ENCODE results near the gene SYNPO2. TPM values are rescaled to one million over a fixed set of nuclear protein-coding genes. Genes with fewer than 3 reads are reported as not detected.
"Not testable (repeated sequence)": the region's sequence is repeated elsewhere in the genome, so short reads cannot be mapped to it uniquely, and the experiment has no call there.

SYNPO2 gene
- total RNA-seq, 2 experiments from 2014 or later = 1.2 to 1.4 TPM

DNA sequence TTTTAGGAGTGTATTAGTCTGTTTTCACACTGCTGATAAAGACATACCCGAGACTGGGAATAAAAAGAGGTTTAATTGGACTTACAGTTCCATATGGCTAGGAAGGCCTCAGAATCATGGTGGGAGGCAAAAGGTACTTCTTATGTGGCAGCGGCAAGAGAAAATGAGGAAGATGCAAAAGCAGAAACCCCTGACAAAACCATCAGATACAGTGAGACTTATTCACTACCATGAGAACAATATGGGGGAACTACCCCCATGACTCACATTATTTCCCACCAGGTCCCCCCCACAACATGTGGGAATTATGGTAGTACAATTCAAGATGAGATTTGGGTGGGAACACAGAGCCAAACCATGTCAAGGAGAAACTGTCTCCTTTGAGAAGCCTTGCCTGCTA, 121.6 kb downstream of the SYNPO2 start:
- POLR2A ChIA-PET, H3K4me3 Mint-ChIP-seq, H3K27ac Mint-ChIP-seq: not testable (repeated sequence)

DNA sequence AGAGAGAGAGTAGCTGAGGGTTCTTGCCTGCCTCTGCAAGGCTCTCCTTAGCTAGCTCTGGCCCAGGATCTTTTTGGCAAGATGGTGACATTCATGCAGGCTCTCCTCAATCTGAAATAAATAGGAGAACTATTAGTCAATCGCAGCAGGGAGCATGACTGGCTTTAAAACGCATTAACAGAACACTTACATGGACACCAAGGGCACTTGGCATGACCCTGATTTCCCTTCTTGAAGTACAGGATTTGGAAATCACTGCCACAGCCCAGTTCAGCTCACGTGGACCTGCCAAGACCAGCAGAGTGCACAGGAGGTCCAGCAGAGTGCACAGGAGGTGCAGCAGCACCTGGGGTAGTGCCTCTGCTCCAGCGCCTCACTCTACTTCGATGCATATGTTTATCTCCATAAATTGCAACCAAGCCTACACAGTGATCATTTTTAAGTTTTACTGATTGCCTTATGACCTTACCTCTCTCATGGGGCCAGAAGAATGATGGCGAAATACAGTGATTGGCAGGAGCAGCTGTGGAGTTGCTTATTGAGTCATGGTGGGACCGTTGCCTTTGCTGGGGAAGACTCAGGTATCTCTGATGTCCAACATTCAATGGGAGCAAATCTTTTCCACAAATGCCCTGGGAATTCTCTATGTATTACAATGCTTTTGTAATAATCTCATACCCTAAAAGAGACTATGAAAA, 122.4 kb downstream of the SYNPO2 start:
- no peak for DNase-seq
- Mint-ChIP-seq H3K9me3 (no peaks in the 10 kb centered on the region), H3K27ac (no peak overlapping the region), H3K27me3 (peaks cover 4% of the 10 kb centered on the region), H3K4me3 (no peak overlapping the region), H3K36me3 (ENCODE audit: low read depth) (no peaks in the 10 kb centered on the region), H3K4me1 (no peaks in the 10 kb centered on the region)
- POLR2A ChIA-PET = no interaction called here
- CTCF ChIA-PET = no interaction called here

More for the DNA sequence above, 121.6 kb downstream of the SYNPO2 start:
- H3K9me3 Mint-ChIP-seq; H3K4me1 Mint-ChIP-seq; H3K27me3 Mint-ChIP-seq; DNase-seq; H3K36me3 Mint-ChIP-seq (ENCODE audit: low read depth); CTCF ChIA-PET: not testable (repeated sequence)

DNA sequence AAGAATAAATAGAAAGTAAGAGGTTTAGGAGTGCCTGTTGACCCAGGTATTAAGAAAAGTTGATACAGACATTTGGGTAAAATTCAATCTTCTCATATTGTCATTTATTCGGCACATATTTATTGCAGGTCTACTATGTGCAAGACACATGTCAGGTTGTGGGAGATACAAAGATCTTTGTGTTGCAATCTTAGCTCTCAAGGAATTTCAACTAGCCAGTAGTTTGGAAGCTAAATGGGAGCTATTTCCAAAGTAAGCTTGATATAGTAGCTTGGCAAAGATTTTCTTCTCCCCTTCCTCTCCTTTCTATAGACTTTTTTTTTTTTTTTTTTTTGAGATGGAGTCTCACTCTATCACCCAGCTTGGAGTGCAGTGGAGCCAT, 122.9 kb downstream of the SYNPO2 start:
- peaks cover 6% of the 10 kb centered on the region for H3K27me3 Mint-ChIP-seq
- H3K4me1 Mint-ChIP-seq = no peaks in the 10 kb centered on the region
- no peak for DNase-seq
- no peaks in the 10 kb centered on the region for H3K36me3 Mint-ChIP-seq (ENCODE audit: low read depth)
- H3K4me3 Mint-ChIP-seq = no peak overlapping the region
- CTCF ChIA-PET = no interaction called here
- H3K9me3 Mint-ChIP-seq = no peaks in the 10 kb centered on the region
- POLR2A ChIA-PET = no interaction called here
- H3K27ac Mint-ChIP-seq = no peak overlapping the region

DNA sequence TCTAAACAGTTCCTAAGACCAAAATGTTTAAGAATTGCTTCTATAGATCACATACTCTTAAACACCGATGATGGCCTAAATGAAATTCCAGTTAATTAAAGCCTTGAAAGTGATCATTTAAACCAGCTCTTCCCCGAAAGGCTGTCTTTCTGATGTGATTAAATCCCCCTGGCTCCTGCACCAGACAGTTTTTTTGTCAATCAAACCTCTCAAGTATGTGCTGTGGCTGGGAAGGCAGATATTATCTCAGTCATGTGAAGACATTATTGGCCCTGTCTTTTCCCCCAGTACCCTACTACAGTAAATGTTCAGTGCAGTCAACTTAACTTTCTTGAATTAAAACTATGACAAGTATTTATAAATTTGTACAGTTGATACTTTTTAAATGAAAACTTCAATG, 126.0 kb downstream of the SYNPO2 start:
- Mint-ChIP-seq H3K4me1 (no peaks in the 10 kb centered on the region), H3K27me3 (peaks cover 21% of the 10 kb centered on the region), H3K4me3 (no peak overlapping the region), H3K9me3 (no peaks in the 10 kb centered on the region), H3K36me3 (ENCODE audit: low read depth) (no peaks in the 10 kb centered on the region), H3K27ac (no peak overlapping the region)
- ChIA-PET CTCF (no interaction called here), POLR2A (no interaction called here)
- no peak for DNase-seq

DNA sequence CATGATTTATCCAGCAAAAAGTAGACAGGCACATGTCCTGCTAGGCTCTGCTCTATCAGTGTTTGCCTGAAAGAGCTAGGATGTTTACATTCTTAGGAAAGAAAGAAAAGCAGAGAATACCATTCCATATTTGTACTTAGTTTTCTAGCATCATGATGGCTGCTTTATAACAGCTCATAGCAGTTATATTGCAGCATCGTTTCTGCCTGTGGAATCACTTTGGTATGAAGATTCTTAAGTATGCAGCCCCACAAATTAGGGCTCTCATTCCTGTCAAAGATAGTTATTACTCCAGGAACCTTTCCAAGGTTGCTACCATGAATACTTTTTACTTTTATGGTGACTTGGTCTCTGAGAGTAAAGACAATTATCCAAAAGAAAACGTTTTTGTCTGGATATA, 128.0 kb downstream of the SYNPO2 start:
- no peaks in the 10 kb centered on the region for H3K9me3 Mint-ChIP-seq
- no peak overlapping the region for H3K27ac Mint-ChIP-seq
- peaks cover 21% of the 10 kb centered on the region for H3K27me3 Mint-ChIP-seq
- no peaks in the 10 kb centered on the region for H3K36me3 Mint-ChIP-seq (ENCODE audit: low read depth)
- H3K4me3 Mint-ChIP-seq = no peak overlapping the region
- ChIA-PET CTCF (no interaction called here), POLR2A (no interaction called here)
- no peak for DNase-seq
- H3K4me1 Mint-ChIP-seq = no peaks in the 10 kb centered on the region

DNA sequence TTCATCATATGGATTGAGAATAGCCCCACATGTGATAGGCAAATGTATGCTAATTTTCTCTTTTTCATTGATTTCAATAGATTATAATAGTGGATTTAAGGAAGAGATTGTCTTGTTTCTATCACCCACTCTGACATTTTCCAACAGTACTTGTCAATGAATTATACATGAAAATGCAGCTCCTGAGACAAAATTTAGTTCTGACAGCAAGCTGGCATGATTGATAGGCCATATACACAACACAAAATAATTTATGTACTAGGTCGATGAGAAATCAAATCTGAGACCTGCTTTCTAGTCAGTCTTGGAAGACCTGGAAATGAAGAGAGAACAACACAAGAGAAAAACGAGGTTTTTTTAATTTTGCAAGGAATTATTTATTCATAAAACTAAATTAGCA, 129.0 kb downstream of the SYNPO2 start:
- POLR2A ChIA-PET = no interaction called here

DNA sequence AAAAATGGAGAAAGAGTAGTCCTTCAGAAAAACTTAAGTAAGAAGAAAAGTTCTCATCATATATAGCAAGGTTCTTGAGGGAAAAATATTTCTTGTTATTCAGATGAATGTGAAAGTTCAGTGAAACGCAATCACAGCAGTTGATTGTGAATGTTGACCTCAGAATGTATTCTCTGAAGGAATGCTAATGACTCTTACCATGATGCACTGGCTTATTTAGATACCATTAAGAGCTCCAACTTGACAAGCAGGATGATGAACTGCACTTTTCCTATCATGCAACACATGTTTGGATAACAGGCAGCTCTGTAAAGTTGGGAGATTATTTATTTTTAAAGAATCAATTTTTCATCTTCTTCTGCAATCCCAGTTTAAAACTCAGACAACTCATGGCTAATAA, 131.5 kb downstream of the SYNPO2 start:
- no peaks in the 10 kb centered on the region for H3K4me1 Mint-ChIP-seq
- no peak overlapping the region for H3K27ac Mint-ChIP-seq
- no peaks in the 10 kb centered on the region for H3K36me3 Mint-ChIP-seq (ENCODE audit: low read depth)
- no peaks in the 10 kb centered on the region for H3K9me3 Mint-ChIP-seq
- DNase-seq = no peak
- POLR2A ChIA-PET = no interaction called here
- CTCF ChIA-PET = no interaction called here
- peaks cover 17% of the 10 kb centered on the region for H3K27me3 Mint-ChIP-seq
- no peak overlapping the region for H3K4me3 Mint-ChIP-seq

More for the DNA sequence above, 129.0 kb downstream of the SYNPO2 start:
- peaks cover 21% of the 10 kb centered on the region for H3K27me3 Mint-ChIP-seq
- no peaks in the 10 kb centered on the region for H3K36me3 Mint-ChIP-seq (ENCODE audit: low read depth)
- H3K4me1 Mint-ChIP-seq = no peaks in the 10 kb centered on the region
- CTCF ChIA-PET = no interaction called here
- DNase-seq = no peak
- H3K9me3 Mint-ChIP-seq = no peaks in the 10 kb centered on the region
- H3K27ac Mint-ChIP-seq = no peak overlapping the region
- H3K4me3 Mint-ChIP-seq = no peak overlapping the region

DNA sequence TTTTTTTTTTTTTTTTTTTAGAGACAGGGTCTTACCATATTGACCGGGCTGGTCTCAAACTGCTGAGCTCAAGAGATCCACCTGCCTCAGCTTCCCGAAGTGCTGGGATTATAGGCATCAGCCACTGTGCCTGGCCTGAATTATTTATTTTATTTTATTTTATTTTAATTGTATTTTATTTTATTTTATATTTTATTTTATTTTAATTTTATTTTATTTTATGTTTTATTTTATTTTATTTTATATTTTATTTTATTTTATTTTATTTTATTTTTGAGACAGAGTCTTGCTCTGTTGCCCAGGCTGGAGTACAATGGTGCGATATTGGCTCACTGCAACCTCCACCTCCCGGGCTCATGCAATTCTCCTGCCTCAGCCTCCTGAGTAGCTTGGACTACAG, 133.9 kb downstream of the SYNPO2 start:
- H3K4me3 Mint-ChIP-seq; POLR2A ChIA-PET; DNase-seq; H3K27ac Mint-ChIP-seq; H3K36me3 Mint-ChIP-seq (ENCODE audit: low read depth); H3K4me1 Mint-ChIP-seq; H3K9me3 Mint-ChIP-seq: not testable (repeated sequence)
- CTCF ChIA-PET = interaction anchor here (1.0 kb wide), 1 partner anchor 34 kb away, joined by 3 read pairs; no protein-coding TSS in a partner anchor
- H3K27me3 Mint-ChIP-seq = peaks cover 11% of the 10 kb centered on the region

DNA sequence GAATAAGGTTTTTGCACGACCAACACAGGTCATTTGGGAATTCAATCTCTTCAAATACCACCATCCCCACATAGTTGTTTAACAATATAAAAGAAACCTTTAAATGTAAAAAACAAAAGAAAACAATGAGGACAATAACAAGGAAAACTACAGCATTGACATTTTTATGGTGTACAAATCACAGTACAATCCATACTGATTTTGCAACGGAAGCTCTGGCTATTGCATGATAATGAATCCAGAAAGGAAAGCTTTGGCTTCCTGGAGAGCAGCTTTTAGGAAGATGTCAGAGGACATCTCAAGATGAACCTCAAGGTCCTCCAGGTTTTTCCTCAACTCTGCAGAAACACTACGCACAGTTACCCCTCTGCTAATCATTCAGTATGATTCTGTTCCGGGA, 135.4 kb downstream of the SYNPO2 start:
- no peaks in the 10 kb centered on the region for H3K9me3 Mint-ChIP-seq
- H3K4me1 Mint-ChIP-seq = no peaks in the 10 kb centered on the region
- CTCF ChIA-PET = no interaction called here
- POLR2A ChIA-PET = no interaction called here
- H3K4me3 Mint-ChIP-seq = no peak overlapping the region
- no peaks in the 10 kb centered on the region for H3K36me3 Mint-ChIP-seq (ENCODE audit: low read depth)
- DNase-seq = no peak
- no peak overlapping the region for H3K27ac Mint-ChIP-seq
- H3K27me3 Mint-ChIP-seq = peaks cover 1% of the 10 kb centered on the region

DNA sequence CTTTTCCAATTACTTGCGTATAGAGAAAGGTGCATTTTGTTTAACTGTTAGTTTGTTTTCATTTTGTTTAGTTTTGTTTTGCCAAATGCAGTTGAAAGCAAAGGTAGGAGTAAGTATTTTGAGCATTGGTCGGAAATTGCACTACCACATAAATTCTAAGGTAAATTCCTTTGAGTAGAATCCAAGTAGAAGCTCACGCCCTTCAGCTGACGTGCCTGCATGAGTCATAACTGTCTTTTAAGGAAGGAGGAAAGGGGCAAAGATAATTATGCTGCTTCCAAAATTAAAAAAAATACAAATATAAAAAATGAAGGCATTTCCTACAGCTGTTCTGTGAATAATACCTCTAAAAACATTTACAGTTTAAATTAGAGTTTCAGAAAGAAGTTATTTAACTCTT, 136.8 kb downstream of the SYNPO2 start:
- POLR2A ChIA-PET = no interaction called here
- Mint-ChIP-seq H3K27ac (no peak overlapping the region), H3K36me3 (ENCODE audit: low read depth) (no peaks in the 10 kb centered on the region), H3K4me3 (no peak overlapping the region), H3K9me3 (no peaks in the 10 kb centered on the region), H3K27me3 (no peaks in the 10 kb centered on the region), H3K4me1 (no peaks in the 10 kb centered on the region)
- no peak for DNase-seq
- CTCF ChIA-PET = no interaction called here

DNA sequence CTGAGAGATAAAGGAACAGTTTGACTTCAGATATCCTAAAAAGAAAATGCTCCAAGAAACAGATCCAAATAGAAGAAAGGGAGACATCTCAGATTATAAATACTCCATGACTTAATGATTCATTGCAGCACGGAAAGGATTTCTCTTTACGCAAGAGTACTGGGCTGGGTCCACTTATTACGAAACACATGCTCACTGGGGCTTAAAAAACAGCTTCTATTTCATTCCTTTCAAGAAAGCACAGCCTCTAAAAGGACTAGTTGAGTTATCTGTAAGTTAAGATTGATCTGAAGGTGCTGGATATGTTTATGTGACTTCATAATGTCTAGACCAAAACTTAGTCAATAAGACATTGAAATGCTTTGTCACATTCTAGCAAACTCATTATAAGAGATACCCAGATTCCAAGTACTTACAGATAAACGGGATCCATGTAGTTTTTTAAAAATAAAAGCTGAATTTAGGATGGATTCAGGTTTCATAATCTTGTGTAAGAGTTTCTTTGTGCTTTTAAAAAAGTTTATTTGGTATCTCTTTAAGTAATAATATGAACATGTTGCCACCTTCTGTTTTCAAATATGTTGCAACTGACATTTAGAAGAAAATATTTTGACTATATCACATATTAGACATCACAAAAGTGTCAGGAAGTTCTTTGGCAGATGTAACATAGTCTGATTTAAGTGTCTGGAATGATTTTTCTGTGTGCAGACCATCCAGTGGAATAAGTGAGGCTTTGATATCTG, 137.4 kb downstream of the SYNPO2 start:
- no peak for DNase-seq
- Mint-ChIP-seq H3K4me1 (no peaks in the 10 kb centered on the region), H3K27ac (no peak overlapping the region), H3K4me3 (no peak overlapping the region), H3K36me3 (ENCODE audit: low read depth) (no peaks in the 10 kb centered on the region), H3K27me3 (no peaks in the 10 kb centered on the region), H3K9me3 (no peaks in the 10 kb centered on the region)
- CTCF ChIA-PET = no interaction called here
- POLR2A ChIA-PET = no interaction called here

DNA sequence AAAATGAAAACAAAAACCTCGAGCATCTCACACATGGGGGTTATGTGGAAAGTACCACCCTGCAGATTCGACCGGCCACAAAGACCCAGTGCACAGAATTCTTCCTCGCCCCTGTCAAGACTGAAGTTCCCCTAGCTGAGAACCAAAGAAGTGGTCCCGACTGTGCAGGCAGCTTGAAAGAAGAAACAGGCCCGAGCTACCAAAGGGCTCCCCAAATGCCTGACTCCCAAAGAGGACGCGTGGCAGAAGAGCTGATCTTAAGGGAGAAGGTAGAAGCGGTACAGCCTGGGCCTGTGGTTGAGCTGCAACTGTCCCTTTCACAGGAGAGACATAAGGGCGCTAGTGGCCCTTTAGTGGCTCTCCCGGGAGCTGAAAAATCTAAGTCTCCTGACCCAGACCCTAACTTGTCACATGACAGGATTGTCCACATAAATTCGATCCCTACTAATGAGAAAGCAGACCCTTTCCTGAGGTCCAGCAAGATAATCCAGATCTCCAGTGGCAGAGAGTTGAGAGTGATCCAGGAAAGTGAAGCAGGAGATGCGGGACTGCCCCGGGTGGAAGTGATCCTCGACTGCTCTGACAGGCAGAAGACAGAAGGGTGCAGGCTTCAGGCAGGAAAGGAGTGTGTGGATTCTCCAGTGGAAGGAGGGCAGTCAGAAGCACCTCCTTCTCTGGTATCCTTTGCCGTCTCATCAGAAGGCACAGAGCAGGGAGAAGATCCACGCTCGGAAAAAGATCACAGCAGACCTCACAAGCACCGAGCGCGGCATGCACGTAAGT, 138.2 kb downstream of the SYNPO2 start:
- Mint-ChIP-seq H3K27me3 (no peaks in the 10 kb centered on the region), H3K27ac (no peak overlapping the region), H3K36me3 (ENCODE audit: low read depth) (no peaks in the 10 kb centered on the region), H3K4me3 (no peak overlapping the region), H3K9me3 (no peaks in the 10 kb centered on the region), H3K4me1 (no peaks in the 10 kb centered on the region)
- no peak for DNase-seq
- CTCF ChIA-PET = no interaction called here
- POLR2A ChIA-PET = no interaction called here

DNA sequence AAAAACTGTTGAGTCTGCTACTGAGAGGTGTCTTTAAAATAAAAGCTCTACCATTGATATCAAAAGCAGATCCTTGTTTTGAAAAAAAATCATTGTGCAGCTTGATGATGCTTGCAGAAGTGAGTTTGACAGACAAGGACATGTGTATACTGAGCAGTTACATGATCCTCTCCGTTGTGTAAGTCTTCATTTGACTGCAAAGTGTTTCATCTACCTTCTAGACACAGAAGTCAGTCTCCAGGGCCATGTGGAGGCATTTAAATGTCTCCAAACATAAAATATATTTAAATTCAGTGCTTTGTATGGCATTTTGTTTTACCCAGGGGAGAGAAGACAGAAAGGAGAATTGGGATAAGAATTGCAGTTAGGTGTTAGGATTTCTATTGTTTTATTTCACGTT, 139.2 kb downstream of the SYNPO2 start:
- ChIA-PET CTCF (no interaction called here), POLR2A (no interaction called here)
- Mint-ChIP-seq H3K27ac (no peak overlapping the region), H3K27me3 (no peaks in the 10 kb centered on the region), H3K9me3 (no peaks in the 10 kb centered on the region), H3K4me1 (no peaks in the 10 kb centered on the region), H3K36me3 (ENCODE audit: low read depth) (no peaks in the 10 kb centered on the region), H3K4me3 (no peak overlapping the region)
- no peak for DNase-seq
